ENCODE data around the gene UQCRHL. TPM values are rescaled to one million over a fixed set of nuclear protein-coding genes. Genes with fewer than 3 reads are reported as not detected.
"Not testable (repeated sequence)": the region's sequence is repeated elsewhere in the genome, so short reads cannot be mapped to it uniquely, and the experiment has no call there.

The UQCRHL gene
- total RNA-seq, 1 donor, result 1.2 TPM

DNA sequence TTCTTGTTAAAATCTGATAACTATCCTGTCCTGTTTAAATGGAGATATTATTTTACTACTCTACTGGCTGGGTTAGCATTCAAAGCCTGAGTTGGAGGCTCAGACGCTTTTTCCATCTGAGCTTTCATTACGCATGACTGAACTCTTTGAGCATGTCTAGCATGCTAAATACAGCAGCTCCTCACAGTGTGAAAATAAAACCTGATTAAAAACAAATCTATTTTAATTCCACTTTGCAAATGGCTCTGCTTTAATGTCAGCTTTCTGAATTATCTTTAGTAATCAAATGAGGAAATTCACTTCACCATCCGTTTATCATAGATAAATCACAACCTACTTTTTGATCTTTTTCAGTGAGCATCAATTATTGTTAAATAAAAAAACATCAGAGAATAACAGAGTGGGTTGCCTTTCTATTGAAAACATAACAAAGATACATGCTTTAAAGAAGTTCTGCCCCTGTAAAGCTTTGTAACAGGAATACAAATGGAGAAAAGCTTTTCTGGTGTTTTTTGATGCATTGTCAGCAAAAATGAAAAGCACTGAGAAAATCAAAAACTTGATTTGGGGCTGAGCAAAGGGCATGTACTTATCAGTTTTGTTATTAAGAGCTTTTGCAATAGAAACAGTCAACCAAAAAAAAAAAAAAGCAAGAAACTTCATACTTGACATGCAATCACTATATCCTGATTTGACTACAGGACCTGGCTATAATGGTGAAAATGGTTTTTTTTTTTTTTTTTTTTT lies 36.5 kb upstream of the UQCRHL start:
- Histone ChIP-seq H3K4me1 (ENCODE audit: insufficient read depth, low read length) (peaks cover 21% of the 10 kb centered on the region), H3K9me3 (ENCODE audit: low read depth, low read length) (no peaks in the 10 kb centered on the region), H3K27me3 (ENCODE audit: insufficient read depth, low read length) (no peaks in the 10 kb centered on the region), H3K4me3 (ENCODE audit: low read length) (no peak overlapping the region)

DNA sequence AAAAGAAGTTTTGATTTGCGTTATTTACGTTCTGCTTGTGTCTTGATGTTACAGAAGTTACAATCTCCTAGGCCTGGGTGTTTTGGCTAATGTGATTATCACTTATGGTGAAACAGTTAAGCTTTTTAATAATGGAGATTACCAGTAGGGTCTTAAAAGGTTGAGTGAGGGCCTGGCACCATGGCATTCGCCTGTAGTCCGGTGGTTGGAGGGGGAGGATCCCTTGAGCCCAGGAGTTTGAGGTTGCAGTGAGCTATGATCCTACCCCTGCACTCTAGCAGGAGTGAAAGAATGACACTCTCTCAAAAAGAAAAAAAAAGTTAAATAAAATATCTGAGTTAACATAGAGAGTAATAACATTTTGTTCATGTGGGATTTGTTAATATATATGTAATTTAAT lies 31.3 kb upstream of the UQCRHL start:
- H3K9me3 ChIP-seq (ENCODE audit: low read depth, low read length), result no peaks in the 10 kb centered on the region
- H3K4me1 ChIP-seq (ENCODE audit: insufficient read depth, low read length), result peaks cover 24% of the 10 kb centered on the region
- H3K27me3 ChIP-seq (ENCODE audit: insufficient read depth, low read length), result no peaks in the 10 kb centered on the region
- no peak overlapping the region for H3K4me3 ChIP-seq (ENCODE audit: low read length)

- Histone ChIP-seq H3K4me3 (ENCODE audit: low read length) (no peak overlapping the region), H3K9me3 (ENCODE audit: low read depth, low read length) (no peaks in the 10 kb centered on the region), H3K27me3 (ENCODE audit: insufficient read depth, low read length) (no peaks in the 10 kb centered on the region), H3K4me1 (ENCODE audit: insufficient read depth, low read length) (peaks cover 32% of the 10 kb centered on the region)
These were observed 30.5 kb upstream of the UQCRHL start for GRCh38 chr1:15837931-15838330.

- Histone ChIP-seq H3K9me3 (ENCODE audit: low read depth, low read length) (no peaks in the 10 kb centered on the region), H3K27me3 (ENCODE audit: insufficient read depth, low read length) (no peaks in the 10 kb centered on the region), H3K4me3 (ENCODE audit: low read length) (peak overlapping the region; percentile 98), H3K4me1 (ENCODE audit: insufficient read depth, low read length) (peaks cover 41% of the 10 kb centered on the region)
These were observed 29.6 kb upstream of the UQCRHL start for GRCh38 chr1:15836772-15837669.

DNA sequence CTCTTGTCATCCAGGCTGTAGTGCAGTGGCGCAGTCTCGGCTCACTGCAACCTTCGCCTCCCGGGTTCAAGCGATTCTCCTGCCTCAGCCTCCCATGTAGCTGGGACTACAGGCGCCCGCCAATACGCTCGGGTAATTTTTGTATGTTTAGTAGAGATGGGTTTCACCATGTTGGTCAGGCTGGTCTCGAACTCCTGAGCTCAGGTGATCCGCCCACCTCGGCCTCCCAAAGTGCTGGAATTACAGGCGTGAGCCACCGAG lies 29.0 kb upstream of the UQCRHL start:
- peaks cover 46% of the 10 kb centered on the region for H3K4me1 ChIP-seq (ENCODE audit: insufficient read depth, low read length)
- H3K9me3 ChIP-seq (ENCODE audit: low read depth, low read length); H3K27me3 ChIP-seq (ENCODE audit: insufficient read depth, low read length): not testable (repeated sequence)
- peak overlapping the region; percentile 98 for H3K4me3 ChIP-seq (ENCODE audit: low read length)

DNA sequence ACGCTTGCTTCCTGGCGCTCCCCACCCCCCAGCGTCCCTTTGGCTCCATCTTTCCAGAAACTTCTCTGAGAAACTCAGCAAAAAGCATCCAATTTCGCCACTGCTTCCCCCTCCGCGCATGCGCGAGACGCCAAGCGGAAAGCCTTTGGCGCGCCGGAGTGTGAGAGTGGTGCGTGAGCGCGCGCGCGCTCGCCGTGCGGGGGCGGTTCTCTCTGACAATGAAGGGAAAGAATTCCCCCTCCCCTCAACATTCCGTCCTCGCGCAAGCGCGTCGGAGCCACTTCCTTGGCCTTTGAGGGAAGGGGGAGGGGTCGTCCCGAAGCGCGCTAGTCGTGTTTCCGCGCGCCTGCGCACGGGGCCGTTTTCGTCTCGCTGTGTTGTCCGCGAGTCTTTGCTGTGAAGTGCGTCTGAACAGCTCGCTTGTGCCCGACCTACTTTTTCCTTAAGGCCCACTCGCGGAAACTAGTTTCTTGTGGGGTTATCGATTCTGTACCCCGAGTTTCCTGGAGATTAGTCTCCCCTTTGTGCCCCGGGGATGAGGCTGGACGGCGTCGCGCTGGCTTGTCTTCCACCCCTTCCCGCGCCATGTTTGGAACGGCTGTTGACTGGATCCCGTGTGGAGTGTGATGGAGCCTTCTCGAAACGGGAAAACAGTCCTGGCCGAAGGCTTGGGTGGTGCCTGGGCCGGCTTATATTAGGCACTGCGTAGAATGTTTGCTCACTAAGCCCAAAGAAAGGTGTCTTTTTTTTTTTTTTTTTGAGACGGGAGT lies 28.5 kb upstream of the UQCRHL start:
- Histone ChIP-seq H3K9me3 (ENCODE audit: low read depth, low read length) (no peaks in the 10 kb centered on the region), H3K4me1 (ENCODE audit: insufficient read depth, low read length) (peaks cover 51% of the 10 kb centered on the region), H3K27me3 (ENCODE audit: insufficient read depth, low read length) (no peaks in the 10 kb centered on the region), H3K4me3 (ENCODE audit: low read length) (peak overlapping the region; percentile 98)

- Histone ChIP-seq H3K4me1 (ENCODE audit: insufficient read depth, low read length) (peaks cover 57% of the 10 kb centered on the region), H3K27me3 (ENCODE audit: insufficient read depth, low read length) (no peaks in the 10 kb centered on the region)
These were observed 27.8 kb upstream of the UQCRHL start for GRCh38 chr1:15835205-15835740.

GRCh38 chr1:15834406-15835204 lies 27.2 kb upstream of the UQCRHL start:
- no peaks in the 10 kb centered on the region for H3K9me3 ChIP-seq (ENCODE audit: low read depth, low read length)
- peak overlapping the region; percentile 98 for H3K4me3 ChIP-seq (ENCODE audit: low read length)
- H3K27me3 ChIP-seq (ENCODE audit: insufficient read depth, low read length), result no peaks in the 10 kb centered on the region
- H3K4me1 ChIP-seq (ENCODE audit: insufficient read depth, low read length), result peaks cover 64% of the 10 kb centered on the region

More at GRCh38 chr1:15835205-15835740, 27.8 kb upstream of the UQCRHL start:
- Histone ChIP-seq H3K4me3 (ENCODE audit: low read length) (peak overlapping the region; percentile 98), H3K9me3 (ENCODE audit: low read depth, low read length) (no peaks in the 10 kb centered on the region)

- Histone ChIP-seq H3K4me1 (ENCODE audit: insufficient read depth, low read length) (peaks cover 71% of the 10 kb centered on the region), H3K9me3 (ENCODE audit: low read depth, low read length) (no peaks in the 10 kb centered on the region), H3K27me3 (ENCODE audit: insufficient read depth, low read length) (no peaks in the 10 kb centered on the region), H3K4me3 (ENCODE audit: low read length) (peak overlapping the region; percentile 98)
These were observed 26.5 kb upstream of the UQCRHL start for GRCh38 chr1:15833842-15834405.

DNA sequence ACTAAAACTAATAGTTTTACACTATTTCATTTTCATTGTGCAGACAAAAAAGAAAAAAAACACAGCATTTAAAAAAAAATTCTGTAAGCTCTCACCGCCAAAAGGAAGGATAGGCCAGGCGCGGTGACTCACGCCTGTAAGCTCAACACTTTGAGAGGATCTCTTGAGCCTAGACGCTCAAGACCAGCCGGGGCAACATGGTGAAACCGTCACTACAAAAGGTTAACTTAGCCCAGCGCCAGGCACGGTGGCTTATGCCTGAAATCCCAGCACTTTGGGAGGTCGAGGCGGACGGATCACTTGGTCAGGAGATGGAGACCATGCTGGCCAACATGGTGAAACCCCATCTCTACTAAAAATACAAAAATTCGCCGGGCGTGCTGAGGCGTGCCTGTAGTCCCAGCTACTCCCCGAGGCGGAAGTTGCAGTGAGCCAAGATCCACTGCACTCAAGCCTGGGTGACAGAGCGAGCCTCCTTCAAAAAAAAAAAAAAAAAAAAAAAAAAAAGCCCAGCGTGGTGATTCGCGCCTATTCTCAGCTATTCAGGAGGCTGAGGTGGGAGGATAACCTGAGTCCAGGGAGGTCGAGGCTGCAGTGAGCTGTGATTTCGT lies 25.7 kb upstream of the UQCRHL start:
- no peaks in the 10 kb centered on the region for H3K27me3 ChIP-seq (ENCODE audit: insufficient read depth, low read length)
- peaks cover 77% of the 10 kb centered on the region for H3K4me1 ChIP-seq (ENCODE audit: insufficient read depth, low read length)
- no peaks in the 10 kb centered on the region for H3K9me3 ChIP-seq (ENCODE audit: low read depth, low read length)
- peak overlapping the region; percentile 98 for H3K4me3 ChIP-seq (ENCODE audit: low read length)

DNA sequence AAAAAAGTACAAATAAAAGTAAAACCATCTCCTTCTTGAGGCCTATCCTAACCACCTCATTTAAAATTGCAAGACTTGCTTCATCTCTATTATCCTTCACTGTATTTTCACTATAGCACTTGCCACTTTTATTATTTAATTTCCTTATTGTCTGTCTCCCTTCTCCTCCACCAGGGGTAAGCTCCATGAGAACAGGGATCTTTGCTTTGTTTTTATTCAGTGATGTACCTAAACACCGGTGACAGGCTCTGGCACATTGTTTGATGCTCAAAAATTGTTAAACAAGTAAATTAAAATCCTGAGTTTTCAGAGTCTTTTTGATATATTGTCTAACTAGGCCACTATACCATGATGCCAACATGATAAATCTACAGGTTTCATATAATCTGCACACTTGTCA lies 22.8 kb upstream of the UQCRHL start:
- no peaks in the 10 kb centered on the region for H3K27me3 ChIP-seq (ENCODE audit: insufficient read depth, low read length)
- no peaks in the 10 kb centered on the region for H3K9me3 ChIP-seq (ENCODE audit: low read depth, low read length)
- H3K4me1 ChIP-seq (ENCODE audit: insufficient read depth, low read length), result peaks cover 71% of the 10 kb centered on the region
- H3K4me3 ChIP-seq (ENCODE audit: low read length), result peak overlapping the region; percentile 2

GRCh38 chr1:15828931-15829330 lies 21.5 kb upstream of the UQCRHL start:
- H3K9me3 ChIP-seq (ENCODE audit: low read depth, low read length); H3K4me3 ChIP-seq (ENCODE audit: low read length); H3K27me3 ChIP-seq (ENCODE audit: insufficient read depth, low read length): not testable (repeated sequence)
- peaks cover 74% of the 10 kb centered on the region for H3K4me1 ChIP-seq (ENCODE audit: insufficient read depth, low read length)

GRCh38 chr1:15827567-15827966 lies 20.1 kb upstream of the UQCRHL start:
- H3K4me3 ChIP-seq (ENCODE audit: low read length); H3K9me3 ChIP-seq (ENCODE audit: low read depth, low read length); H3K27me3 ChIP-seq (ENCODE audit: insufficient read depth, low read length): not testable (repeated sequence)
- H3K4me1 ChIP-seq (ENCODE audit: insufficient read depth, low read length), result peaks cover 62% of the 10 kb centered on the region
